Measurements from ENCODE around the gene HHATL.

Gene HHATL

DNA sequence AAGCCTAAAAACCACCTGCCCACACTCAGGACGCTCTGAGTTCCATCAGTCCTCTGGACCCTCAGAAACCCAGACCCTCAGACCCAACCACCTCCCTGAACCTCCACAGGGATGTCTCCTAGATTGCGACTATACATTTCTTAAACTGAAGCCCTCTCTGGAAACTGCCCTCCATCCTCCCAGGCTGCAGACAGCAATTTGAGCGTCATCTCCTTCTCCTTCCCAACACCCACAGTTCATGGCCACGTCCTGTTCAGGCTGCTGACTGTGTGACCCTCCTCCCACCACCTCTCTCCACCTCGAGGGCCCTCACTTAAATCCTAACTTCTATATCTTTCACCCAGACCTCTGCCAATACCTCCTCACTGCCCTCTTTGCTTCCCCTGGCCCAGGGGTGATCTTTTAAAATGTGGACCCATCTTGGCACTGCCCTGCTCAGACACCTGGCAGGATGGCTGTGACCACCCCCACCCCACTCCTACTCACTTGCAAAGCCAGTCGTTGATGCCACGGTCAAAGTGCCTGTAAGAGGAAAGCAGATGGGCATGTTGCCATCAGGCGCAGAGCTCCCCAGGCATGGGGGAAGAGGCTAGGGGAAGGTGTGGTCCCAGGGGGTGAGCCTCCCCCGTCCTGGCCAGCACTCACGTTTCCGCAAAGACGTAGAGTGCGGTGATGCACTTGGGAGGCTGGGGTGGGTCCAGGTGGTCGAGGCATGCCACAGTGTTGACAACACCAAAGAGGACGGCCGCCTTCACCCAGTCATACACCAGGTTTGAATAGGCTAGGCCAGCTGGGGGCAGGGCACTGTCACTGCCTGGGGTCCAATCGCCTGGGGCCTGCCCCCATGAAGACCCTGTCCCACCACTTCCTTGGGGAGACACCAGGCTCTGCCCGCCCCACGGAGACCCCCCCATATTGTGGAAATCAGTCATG is 6.0 kb downstream of the HHATL start:
- DNase-seq, result no peak

DNA sequence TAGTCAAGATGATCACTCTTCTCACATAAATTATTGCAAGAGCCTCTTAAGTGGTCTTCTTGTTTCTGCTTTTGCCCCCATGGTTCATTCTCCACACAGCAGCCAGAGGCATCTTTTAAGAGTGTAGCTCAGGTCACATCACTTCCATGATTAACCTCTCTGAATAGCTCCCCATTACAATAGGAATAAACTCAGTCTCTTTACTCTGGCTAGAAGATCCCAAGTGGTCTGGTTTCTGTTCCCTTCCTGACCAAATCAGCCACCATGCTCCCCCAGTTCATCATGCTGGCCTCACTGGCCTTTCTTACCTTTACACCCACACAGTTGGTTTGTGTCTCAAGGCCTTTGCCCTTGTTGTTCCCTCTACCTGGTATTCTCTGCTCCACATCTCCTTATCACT is 8.2 kb downstream of the HHATL start:
- no peak for DNase-seq

DNA sequence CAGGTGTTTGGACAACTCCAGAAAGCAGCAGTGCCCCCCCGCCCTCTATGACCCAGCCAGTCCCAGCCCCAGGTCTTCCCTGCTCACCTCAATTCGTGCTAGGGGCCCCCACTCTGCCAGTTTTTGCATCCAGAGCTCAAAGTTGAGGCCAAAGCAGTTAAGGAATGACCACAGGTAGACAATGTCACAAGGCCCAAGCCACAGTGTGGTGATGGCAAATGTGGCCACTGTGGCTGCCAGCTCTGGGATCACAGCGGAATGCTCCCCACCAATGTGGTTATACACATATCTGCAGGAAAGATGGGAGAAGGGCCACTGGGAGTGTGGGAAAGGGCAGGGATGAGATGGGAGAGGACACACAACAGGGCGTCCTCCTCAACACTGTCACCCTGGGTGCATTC is 9.1 kb downstream of the HHATL start:
- no peak for DNase-seq

DNA sequence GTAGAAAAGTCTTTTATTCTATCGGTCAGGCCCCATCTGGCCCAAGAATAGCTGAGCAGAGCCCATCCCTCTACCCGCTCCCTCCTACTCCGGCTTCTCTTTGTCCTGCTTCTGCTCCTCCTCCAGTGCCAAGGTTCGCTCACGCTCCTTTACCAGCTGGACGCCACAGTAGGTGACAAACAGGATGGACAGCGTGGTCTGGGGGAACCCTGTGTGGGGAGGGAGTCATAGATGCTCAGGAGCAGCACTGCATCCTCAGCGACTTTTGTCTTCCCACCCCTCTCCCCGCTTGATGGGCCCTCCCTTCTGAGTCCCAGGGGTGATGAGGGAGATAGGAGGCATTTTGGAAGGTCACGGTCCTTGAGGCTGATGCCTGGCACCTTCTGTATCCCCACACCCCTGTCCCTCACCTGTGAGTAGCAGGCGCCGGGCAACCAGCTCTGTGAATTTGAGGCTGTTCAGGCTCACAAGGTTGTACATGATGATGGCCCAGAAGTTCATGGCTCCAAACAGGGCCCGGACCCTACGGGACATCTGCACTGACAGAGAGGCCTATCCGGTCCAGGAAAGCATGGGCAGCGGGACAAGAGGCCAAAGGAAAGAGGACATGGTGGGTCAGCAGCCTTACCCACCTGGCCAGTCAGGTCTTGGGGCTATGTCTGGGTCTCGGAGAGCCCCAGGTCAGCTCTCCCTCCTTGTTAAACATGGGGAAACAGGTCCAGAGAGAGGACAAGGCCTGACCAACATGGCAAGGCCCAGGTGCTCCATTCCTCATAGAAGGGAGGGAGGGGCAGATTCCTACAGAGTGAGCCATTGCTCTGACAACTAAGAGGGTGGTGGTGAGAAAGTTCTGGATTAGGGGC is 9.7 kb downstream of the HHATL start:
- DNase-seq, result no peak

DNA sequence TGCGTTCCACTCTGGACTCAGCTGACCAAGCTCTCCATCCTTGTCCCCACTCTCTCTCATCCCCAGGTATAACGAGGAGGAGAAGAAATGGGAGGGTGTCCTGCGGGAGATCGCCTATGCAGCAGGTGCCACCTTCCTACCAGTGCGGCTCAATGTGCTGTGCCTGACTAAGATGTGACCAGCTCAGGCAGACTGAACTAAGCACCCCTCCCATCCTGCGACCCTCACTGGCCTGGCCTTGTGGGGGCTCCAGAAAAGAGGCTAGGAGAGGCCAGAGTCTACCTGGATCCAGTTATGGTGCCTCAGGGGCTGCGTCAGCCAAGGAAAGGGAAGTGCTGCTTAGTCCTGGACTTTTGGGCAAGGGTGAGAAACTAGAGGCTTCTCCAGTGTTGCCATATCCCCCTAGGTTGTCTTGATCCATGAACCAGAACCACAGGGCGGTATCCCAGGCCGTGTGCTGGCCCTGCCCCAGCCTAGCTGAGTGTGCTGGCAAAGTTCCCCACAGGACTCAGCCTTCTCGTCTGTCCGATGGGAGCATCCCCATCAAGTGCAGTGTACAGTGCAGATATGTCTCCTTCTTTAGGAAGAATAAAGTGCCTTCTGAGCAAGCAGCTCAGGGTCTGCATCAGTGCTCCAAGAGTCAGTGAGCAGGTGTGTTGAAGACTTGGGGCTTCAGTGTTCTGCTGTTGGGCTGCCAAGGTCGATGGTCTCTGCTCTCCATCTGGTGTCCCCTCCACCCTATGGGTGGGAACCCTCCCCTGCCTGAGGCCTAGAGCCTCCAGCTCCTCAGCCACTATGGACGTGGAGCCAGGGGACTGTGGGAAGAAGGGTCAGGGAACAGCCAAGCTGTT is 10.6 kb downstream of the HHATL start:
- DNase-seq, result no peak

DNA sequence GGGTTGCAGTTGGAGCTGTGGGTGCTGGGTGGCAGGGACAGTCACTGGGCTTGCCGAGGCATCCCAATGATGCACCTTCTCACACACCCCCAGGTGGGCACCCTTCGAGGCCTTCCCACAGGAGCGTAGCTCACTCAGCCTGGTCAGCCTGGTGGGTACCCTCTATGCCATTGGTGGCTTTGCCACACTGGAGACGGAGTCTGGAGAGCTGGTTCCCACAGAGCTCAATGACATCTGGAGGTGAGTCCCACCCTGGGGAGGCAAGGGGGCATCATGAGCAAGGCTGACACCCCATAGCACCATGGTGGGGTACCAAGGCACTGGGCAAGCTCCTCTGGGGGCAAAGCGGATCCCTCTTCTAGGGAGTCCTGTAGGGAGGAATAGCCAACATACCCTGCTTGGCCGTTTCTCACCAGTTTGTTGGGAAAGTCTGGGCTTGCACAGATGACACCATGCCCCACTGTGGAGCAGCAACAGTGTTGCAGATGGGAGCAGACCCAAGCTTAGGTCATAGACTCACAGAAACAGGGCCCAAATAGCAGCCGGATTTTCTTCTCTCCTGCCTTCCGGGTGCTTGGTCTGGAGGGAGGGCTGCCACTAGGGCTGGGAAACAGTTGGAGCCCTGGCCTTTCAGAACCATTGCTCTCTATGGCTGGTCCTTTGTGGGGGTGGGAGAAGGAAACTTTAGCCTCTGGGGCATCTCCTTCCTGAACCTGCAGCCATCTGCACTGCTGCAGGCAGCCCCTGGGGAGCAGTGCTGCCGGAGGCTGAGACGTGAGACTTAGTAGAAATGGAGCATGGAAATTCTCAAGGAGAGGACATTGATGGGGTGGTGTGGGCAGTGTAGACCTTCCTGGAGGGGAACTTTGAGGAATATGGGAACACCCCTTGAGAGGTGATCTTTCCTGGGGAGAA is 11.6 kb downstream of the HHATL start:
- DNase-seq, result no peak

DNA sequence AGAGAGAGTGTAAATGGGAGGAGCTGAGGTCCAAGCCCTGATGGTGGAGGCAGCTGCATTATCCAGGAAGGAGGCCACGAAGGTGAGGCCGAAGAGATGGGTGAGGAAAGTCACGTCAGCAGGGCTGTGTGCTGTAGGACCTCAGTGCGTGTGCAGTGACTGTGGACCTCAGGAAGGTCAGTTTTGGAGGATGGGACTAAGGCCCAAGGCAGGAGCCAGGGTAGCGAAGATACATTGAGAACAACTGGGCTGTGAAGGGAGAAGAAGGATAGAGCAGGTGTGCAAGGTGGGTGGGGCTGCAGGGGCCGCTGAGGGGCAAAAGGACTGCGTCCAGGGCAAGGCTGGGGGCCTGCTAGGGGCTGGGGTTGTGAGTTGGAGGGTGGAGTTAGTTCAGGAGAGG is 12.4 kb downstream of the HHATL start:
- DNase-seq, result no peak

DNA sequence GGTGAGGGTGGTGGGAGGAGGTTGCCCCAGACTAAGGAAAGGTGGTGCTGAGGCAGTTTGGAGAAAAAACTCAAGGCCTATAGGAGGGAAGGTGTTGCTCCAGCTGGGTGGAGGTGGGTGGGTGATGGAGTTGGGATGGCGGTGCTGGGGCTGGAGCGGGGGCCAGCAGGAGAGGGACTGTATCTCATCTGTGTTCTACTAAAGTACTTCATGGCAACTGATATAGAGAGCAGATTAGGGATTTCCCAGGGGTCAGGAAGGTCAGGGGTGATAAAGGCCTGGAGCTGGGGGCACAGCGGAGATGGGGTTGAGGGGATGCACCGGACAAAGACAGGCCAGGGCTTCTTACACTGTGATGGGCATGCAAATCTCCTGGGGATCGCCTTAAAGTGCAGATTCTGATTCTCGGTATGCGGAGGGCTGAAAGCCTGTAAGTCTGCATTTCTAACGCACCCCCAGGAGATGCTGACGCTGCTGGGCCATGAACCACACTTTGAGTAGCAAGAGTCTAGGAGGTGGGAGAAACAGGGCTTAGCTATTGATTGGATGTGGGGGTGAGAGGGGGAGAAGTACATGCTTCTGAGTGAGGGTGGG is 13.1 kb downstream of the HHATL start:
- no peak for DNase-seq

DNA sequence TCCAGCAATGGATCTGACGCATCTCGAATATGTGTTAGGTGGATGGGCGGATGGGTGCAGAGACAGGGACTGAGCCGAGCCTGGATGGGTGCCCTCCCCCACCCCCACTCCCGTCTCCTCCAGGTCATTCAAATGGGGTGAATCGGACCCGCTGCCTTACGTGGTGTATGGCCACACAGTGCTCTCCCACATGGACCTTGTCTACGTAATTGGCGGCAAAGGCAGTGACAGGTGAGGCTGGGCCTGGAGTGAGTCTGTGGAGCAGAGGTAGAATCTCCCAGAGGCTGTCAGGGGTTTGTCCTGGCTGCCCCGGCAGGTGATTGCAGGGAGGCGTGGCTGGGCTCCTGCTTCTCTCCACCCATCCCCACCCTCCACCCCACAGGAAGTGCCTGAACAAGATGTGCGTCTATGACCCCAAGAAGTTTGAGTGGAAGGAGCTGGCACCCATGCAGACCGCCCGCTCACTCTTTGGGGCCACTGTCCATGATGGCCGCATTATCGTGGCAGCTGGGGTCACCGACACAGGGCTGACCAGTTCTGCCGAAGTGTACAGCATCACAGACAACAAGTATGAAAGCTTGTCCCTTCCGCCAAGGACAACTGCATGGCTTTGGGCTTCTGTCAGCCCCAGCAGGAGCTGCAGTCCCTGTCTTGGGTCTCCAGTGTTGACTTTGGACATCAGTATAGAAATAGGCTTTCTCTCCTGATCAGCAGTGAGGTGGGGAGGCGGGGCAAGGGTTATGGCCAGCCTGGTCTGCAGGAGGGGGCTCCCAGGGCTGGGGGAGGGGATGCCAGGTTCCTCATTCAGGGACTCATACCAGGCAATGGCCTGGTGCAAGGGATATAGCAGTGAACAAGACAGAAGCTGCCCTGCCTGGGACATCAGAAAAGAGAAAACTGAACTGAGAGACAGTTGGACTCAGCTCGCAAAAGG is 13.8 kb downstream of the HHATL start:
- DNase-seq, result no peak

DNA sequence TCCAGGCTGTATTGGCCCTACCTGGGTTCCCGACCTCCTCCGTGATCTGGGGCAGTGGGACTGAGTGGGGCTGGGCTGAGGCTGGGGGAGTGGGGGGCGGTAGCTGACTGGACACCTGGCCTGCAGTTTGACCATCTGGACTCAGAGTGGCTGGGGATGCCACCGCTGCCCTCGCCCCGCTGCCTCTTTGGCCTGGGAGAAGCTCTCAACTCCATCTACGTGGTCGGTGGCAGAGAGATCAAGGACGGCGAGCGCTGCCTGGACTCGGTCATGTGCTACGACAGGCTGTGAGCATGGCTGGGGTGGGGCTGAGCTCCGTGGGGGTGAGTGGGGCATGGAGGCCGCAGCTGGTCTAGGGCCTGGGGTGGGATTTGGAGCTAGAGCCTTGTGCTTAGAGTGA is 14.6 kb downstream of the HHATL start:
- DNase-seq, result no peak

DNA sequence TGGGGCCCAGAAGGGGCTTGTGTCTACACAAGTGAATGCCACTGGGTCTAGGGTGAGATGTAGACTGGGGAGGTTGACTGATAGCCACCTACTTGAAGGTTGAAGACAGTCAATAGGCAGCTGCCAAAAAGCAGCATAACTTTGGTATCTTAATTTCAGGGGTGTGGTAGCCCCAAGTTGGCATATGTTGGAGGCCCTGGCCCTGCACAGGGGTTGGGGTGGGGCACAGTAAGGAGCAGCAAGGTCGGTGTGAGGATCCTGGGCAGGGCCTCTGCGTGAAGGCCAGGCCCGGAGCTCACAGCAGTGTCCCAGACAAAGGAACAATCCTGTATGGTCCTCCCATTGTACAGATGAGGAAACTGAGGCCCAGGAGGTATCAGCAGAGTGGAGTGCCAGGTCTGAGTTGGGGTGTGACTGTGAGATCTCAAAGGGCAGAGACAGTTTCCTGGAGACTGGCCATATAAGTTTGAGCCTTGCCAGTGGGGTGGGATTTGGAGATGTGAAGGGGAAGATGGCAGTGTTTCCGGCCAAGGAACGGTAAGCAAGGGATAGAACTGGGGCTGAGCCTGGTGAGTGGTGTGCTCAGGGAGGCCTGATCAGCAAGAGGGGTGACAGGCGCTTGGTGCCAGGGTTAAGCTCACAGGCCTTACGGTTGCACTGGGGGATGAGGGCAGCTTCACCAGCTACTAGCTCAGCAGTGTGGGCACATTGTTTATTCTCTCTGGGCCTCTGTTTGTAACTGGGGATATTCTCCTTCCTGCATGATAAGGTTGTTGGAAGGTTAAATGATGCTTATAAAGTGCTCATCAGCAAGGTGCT is 15.6 kb downstream of the HHATL start:
- DNase-seq, result no peak

DNA sequence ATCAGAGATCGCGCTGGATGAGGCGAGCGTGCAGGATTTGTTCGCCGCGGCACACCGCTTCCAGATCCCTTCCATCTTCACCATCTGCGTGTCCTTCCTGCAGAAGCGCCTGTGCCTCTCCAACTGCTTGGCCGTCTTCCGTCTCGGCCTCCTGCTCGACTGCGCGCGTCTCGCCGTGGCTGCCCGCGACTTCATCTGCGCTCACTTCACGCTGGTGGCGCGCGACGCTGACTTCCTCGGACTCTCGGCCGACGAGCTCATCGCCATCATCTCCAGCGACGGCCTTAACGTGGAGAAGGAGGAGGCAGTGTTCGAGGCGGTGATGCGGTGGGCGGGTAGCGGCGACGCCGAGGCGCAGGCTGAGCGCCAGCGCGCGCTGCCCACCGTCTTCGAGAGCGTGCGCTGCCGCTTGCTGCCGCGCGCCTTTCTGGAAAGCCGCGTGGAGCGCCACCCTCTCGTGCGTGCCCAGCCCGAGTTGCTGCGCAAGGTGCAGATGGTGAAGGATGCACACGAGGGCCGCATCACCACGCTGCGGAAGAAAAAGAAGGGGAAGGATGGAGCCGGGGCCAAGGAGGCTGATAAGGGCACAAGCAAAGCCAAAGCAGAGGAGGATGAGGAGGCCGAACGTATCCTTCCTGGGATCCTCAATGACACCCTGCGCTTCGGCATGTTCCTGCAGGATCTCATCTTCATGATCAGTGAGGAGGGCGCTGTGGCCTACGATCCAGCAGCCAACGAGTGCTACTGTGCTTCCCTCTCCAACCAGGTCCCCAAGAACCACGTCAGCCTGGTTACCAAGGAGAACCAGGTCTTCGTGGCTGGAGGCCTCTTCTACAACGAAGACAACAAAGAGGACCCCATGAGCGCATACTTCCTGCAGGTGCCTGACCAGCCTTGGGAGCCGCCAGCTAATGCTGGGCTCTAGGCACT is 16.4 kb downstream of the HHATL start:
- no peak for DNase-seq

DNA sequence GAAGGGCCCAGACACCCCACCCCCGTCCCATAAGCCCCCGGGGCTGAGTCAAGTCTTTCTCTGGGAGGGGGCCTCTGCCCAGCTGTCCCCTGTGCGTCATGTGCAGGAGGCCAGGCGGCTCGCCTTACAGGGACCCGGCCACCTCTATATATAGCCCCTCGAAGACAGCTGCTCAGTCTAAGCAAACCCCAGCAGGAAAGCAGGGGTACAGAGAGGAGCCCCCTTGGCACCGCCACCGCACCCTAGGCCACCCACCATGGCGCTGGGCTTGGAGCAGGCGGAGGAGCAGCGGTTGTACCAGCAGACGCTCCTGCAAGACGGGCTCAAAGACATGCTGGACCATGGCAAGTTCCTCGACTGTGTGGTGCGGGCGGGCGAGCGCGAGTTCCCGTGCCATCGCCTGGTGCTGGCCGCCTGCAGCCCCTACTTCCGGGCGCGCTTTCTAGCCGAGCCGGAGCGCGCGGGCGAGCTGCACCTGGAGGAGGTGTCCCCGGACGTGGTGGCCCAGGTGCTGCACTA is 17.2 kb downstream of the HHATL start, which contains the start of gene KLHL40:
Gene KLHL40 (plus strand): TSS at position 175 of the 519 bp plus-strand sequence. CDS start 82 bp downstream, at position 257.
- no peak for DNase-seq

DNA sequence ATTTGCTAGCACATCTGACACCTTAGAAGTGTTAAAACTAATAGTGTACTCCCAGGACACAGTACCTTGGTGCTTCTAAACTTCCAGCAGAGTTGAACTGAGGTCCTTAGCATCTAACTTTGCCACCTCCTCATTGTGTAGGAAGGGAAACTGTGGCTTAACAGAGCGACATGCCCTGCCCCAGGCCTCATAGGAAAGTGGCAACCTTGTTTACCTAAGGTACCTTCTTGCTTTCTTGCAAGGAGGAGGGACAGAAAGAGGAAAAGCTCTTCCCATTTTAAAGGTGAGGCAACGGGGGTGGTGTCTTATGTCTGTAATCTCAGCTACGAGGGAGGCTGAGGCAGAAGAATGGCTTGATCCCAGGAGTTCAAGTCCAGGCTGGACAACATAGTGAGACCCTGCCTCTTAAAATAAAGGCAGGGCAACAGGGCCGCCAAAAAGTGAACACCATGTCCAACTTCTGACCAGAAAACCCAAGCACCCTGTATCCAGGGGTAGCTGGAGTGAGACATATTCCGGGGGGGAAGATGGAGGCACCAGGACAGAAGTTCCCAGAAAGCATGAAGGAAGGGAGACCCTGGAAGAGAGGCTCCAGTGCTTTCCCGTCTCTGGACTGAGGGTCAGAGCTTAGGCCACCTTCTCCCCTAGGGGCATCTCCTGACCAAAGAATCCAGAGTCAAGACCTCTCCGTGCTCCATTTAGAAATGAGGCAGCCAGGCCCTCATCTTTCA is 17.8 kb downstream of the HHATL start:
- DNase-seq, result no peak

DNA sequence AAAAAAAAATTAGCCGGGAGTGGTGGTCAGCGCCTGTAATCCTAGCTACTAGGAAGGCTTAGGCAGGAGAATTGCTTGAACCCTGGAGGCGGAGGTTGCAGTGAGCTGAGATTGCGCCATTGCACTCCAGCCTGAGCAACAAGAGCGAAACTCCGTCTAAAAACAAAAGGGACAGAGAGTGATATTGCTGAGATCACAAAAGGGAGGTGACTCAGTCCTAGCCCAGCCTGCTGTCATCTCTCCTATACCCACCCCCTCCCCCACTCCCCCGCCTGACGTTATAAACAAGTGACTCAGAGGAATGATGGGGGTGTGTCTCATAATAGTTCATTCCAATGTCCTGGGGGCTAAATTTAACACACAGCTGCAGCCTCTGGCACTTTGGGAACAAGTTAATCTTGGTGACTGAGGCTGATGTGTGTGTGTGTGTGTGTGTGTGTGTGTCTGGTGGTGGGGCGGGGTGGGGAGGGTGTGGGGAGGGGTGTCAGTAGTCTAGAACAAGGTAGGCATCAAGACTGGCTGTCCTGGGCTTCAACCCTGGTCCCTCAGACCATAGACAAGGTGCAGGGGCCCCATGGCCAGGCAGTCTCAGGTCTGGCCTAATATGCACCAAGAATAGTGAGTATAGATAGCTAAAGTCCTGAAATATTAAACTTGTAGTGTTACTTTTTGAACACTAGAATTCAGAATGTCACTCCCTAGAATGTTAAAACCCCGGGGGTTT is 18.6 kb downstream of the HHATL start:
- DNase-seq, result no peak

DNA sequence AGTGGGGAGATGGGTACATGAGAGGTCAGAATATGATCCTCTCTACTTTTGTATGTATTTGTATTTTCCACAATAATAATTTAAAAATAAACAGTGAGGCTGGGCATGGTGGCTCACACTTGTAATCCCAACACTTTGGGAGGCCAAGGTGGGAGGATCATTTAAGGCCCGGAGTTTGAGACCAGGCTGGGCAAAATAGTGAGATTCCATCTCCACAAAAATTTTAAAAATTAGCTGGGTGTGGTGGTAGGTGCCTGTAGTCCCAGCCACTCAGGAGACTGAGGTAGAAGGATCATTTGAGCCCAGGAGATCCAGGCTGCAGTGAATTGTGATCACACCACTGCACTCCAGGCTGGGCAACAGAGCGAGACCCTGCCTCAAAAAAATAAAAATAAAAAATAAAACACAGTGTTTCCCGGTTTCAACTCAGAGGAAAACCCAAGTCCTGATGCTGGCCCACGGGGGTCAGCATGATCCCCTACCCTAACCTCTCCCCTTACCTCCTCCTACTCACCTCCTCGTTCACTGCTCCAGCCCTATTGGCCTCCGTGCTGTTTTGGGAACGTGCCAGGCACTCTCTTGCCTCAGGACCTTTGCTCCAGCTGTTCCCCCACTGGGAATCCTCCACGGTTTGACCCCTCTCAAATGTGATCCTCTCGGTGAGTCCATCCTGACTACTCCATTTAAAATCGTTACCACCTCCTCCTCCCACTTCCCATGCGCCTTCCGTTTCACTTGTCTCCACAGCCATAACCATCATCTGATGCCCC is 20.1 kb downstream of the HHATL start:
- no peak for DNase-seq
